HepG2 (cell line): ENCODE data around the gene SERAC1. TPM values are rescaled to one million over a fixed set of nuclear protein-coding genes. Genes with fewer than 3 reads are reported as not detected.
A peak's percentile ranks its signal among the peaks of the same experiment; 100 is the strongest.

Experiments used
- ATAC-seq: fragments of 200-7000 bp; cut with Tn5 transposase; 3 replicates; pipeline ENCODE4 v1.9.1; 2020; ENCODE audit warnings: mild to moderate bottlenecking, moderate library complexity
- BruUV-seq: library from RNA; stranded (reverse); fragments of 400-500 nt; replicated peaks from 2 replicates; lab custom pipeline; 2021; lab: Mats Ljungman, UMichigan
- CTCF ChIA-PET: fragments of 300-600 bp; formaldehyde crosslinking; extraction: SDS; loops from one replicate; lab custom pipeline; 2021; ENCODE audit warnings: low total read pairs, inconsistent platforms, low intra/inter-chr PET ratio; lab: Yijun Ruan, JAX
- POLR2A ChIA-PET: fragments of 350-600 bp; sonication (Branson Sonifier 250); formaldehyde crosslinking; loops from one replicate; lab custom pipeline; 2020; ENCODE audit warnings: antibody characterized with exemption, inconsistent platforms; lab: Yijun Ruan, JAX
- DNase-seq: peaks from one replicate; pipeline ENCODE4 v3.0.0-alpha.2; 2015; ENCODE audit warnings: low spot score
- FAIRE-seq: peaks from 3 replicates; lab custom pipeline; 2011; peaks lifted over from hg19 to GRCh38; lab: Jason Lieb, UNC
- H2AFZ ChIP-seq: one replicate; pipeline ENCODE4 v1.6.1; 2011; ENCODE audit warnings: low read length, inconsistent platforms
- H3K27ac ChIP-seq: fragments of 300-600 bp; 3 replicates; pipeline ENCODE4 v1.8.0; 2011; ENCODE audit warnings: mixed run types, mild to moderate bottlenecking, mixed read lengths, low read length, inconsistent platforms; ENCODE audit not compliant: insufficient read depth; ENCODE audit errors: extremely low read length
- H3K27me3 ChIP-seq, 2 experiments: fragments of 200-600 bp in 1 of 2; 2 replicates in 1 of 2; 3 replicates in 1 of 2; pipeline versions ENCODE4 v1.6.0 to v1.8.0; 2011; ENCODE audit warnings: low read length in 2 of 2, mild to moderate bottlenecking in 2 of 2, moderate library complexity in 2 of 2, inconsistent platforms in 1 of 2; ENCODE audit not compliant: insufficient read depth in 2 of 2, control insufficient read depth in 1 of 2
- H3K36me3 ChIP-seq, 2 experiments: fragments of 200-600 bp in 1 of 2; replicated peaks in 1 of 2; 2 replicates in 1 of 2; 3 replicates in 1 of 2; pipeline versions ENCODE4 v1.5.1 to v1.8.0; 2011; ENCODE audit warnings: low read length in 2 of 2, inconsistent platforms in 1 of 2; ENCODE audit not compliant: insufficient read depth in 2 of 2, control insufficient read depth in 1 of 2
- H3K4me1 ChIP-seq: 2 replicates; pipeline ENCODE4 v1.5.1; 2012; ENCODE audit warnings: low read length, inconsistent platforms; ENCODE audit not compliant: insufficient read depth
- H3K4me2 ChIP-seq: 2 replicates; pipeline ENCODE4 v1.6.0; 2011; ENCODE audit warnings: low read depth, low read length, inconsistent platforms
- H3K4me3 ChIP-seq, 3 experiments: fragments of 200-600 bp in 1 of 3; sonication (generic), shearing (Covaris generic) in 1 of 3; replicated peaks in 1 of 3; 2 replicates each; pipeline ENCODE4 v1.5.1; 2011 to 2016; ENCODE audit warnings: low read length in 3 of 3, inconsistent platforms in 2 of 3, low read depth in 2 of 3, mild to moderate bottlenecking in 2 of 3, control low read depth in 1 of 3, mixed read lengths in 1 of 3; ENCODE audit not compliant: insufficient read depth in 1 of 3
- H3K79me2 ChIP-seq: one replicate; pipeline ENCODE4 v1.6.1; 2011; ENCODE audit warnings: low read length, inconsistent platforms; ENCODE audit not compliant: insufficient read depth
- H3K9ac ChIP-seq: 2 replicates; pipeline ENCODE4 v1.6.0; 2011; ENCODE audit warnings: mild to moderate bottlenecking, low read depth, low read length, inconsistent platforms; ENCODE audit not compliant: insufficient read depth
- H3K9me3 ChIP-seq: 2 replicates; pipeline ENCODE4 v1.5.1; 2012; ENCODE audit warnings: mild to moderate bottlenecking, low read length
- H4K20me1 ChIP-seq: 2 replicates; pipeline ENCODE4 v1.6.0; 2011; ENCODE audit warnings: inconsistent platforms, mild to moderate bottlenecking, low read length, moderate library complexity; ENCODE audit not compliant: insufficient read depth
- ATAD3A ChIP-seq: sonication (generic); formaldehyde crosslinking; IDR thresholded peaks from 2 replicates; pipeline ENCODE4 v1.4.0; 2020; ENCODE audit warnings: missing genetic modification reagents
- CHCHD3 ChIP-seq: sonication (generic); formaldehyde crosslinking; IDR thresholded peaks from 2 replicates; pipeline ENCODE4 v1.8.0; 2022; ENCODE audit warnings: mild to moderate bottlenecking, missing genetic modification reagents, moderate library complexity
- ERF ChIP-seq: IDR thresholded peaks from 2 replicates; pipeline ENCODE4 v1.6.1; 2018; ENCODE audit warnings: missing biosample characterization, missing genetic modification reagents
- FOSL1 ChIP-seq: sonication (generic); formaldehyde crosslinking; IDR thresholded peaks from 2 replicates; pipeline ENCODE4 v1.9.0; 2021; ENCODE audit warnings: missing genetic modification reagents, borderline replicate concordance
- HNF4A ChIP-seq: sonication (generic); formaldehyde crosslinking; IDR thresholded peaks from 2 replicates; pipeline ENCODE4 v1.4.0; 2020; ENCODE audit warnings: missing genetic modification reagents
- KLF12 ChIP-seq: sonication (generic); formaldehyde crosslinking; IDR thresholded peaks from 2 replicates; pipeline ENCODE4 v1.4.0; 2020; ENCODE audit warnings: missing genetic modification reagents, borderline replicate concordance
- MEF2D ChIP-seq: sonication (generic); formaldehyde crosslinking; IDR thresholded peaks from 2 replicates; pipeline ENCODE4 v1.5.1; 2020; ENCODE audit warnings: mild to moderate bottlenecking, missing genetic modification reagents
- NRL ChIP-seq: sonication (generic); formaldehyde crosslinking; IDR thresholded peaks from 2 replicates; pipeline ENCODE4 v1.5.0; 2020; ENCODE audit warnings: missing genetic modification reagents, mild to moderate bottlenecking, moderate library complexity, borderline replicate concordance
- PBX2 ChIP-seq: IDR thresholded peaks from 2 replicates; pipeline ENCODE4 v1.6.1; 2016; ENCODE audit warnings: control low read depth
- ZBTB37 ChIP-seq: sonication (generic); formaldehyde crosslinking; IDR thresholded peaks from 2 replicates; pipeline ENCODE4 v1.4.0; 2020; ENCODE audit warnings: mild to moderate bottlenecking, missing genetic modification reagents
- ZEB1 ChIP-seq: IDR thresholded peaks from 2 replicates; pipeline ENCODE4 v1.6.1; 2012; ENCODE audit warnings: mild to moderate bottlenecking, low read depth, inconsistent platforms; ENCODE audit not compliant: insufficient replicate concordance
- ZNF274 ChIP-seq: sonication (generic); formaldehyde crosslinking; IDR thresholded peaks from 2 replicates; pipeline ENCODE4 v1.5.1; 2020; ENCODE audit warnings: mild to moderate bottlenecking, missing genetic modification reagents
- ZNF326 ChIP-seq: sonication (generic); formaldehyde crosslinking; IDR thresholded peaks from 2 replicates; pipeline ENCODE4 v1.4.0; 2020; ENCODE audit warnings: missing genetic modification reagents, borderline replicate concordance
- ZNF570 ChIP-seq: sonication (generic); formaldehyde crosslinking; IDR thresholded peaks from 2 replicates; pipeline ENCODE4 v1.4.0; 2020; ENCODE audit warnings: mild to moderate bottlenecking, missing genetic modification reagents, borderline replicate concordance
- ZNF678 ChIP-seq: sonication (generic); formaldehyde crosslinking; IDR thresholded peaks from 2 replicates; pipeline ENCODE4 v1.4.0; 2020; ENCODE audit warnings: mild to moderate bottlenecking, missing genetic modification reagents
- ZNF7 ChIP-seq: IDR thresholded peaks from 2 replicates; pipeline ENCODE4 v1.6.1; 2016; ENCODE audit warnings: missing biosample characterization, missing genetic modification reagents
- WGBS: methylation state at CpG from one replicate; pipeline ENCODE4 v1.1.6; 2017; ENCODE audit warnings: low lambda C conversion rate; 5-methylcytosine and 5-hydroxymethylcytosine counted together
- in situ Hi-C: cut with HindIII; loops from 2 replicates; pipeline ENCODE4 v1.10.0; 2017; ENCODE audit warnings: low pct_unique_long_range_greater_than_20kb; ENCODE audit not compliant: extremely low pct_ligation_motif_present
- intact Hi-C: fragments of 100-400 bp; cut with micrococcal nuclease; formaldehyde crosslinking; loops from one replicate; pipeline ENCODE4 v1.10.0; 2022; ENCODE audit not compliant: unreplicated experiment
- polyA plus RNA-seq, 8 experiments: library from polyadenylated mRNA; depleted of rRNA in 3 of 8; stranded (reverse) in 7 of 8; unstranded in 1 of 8; fragments of >200 nt; fragmentation: Illumina TruSeq in 4 of 8; extraction: Trizol in 4 of 8; gene quantifications; 2 replicates each; pipeline versions ENCODE4 v1.2.1 to v1.2.3, GENCODE V29; 2011 to 2016; ENCODE audit warnings: low read depth in 4 of 8, missing spikeins in 1 of 8, mixed read lengths in 1 of 8; ENCODE audit not compliant: insufficient read depth in 1 of 8
- total RNA-seq, 5 experiments: library from RNA; depleted of rRNA; stranded (reverse); fragments of >200 nt; fragmentation: Illumina TruSeq; extraction: Trizol; gene quantifications; 2 replicates each; pipeline ENCODE4 v1.2.3, GENCODE V29; 2016; ENCODE audit warnings: low read depth in 1 of 5
- TF ChIP-seq, protein P1 (sequence below): IDR thresholded peaks from 2 replicates; pipeline ENCODE4 v1.6.1; 2016; ENCODE audit warnings: low read depth, control low read depth
- TF ChIP-seq, protein P2 (sequence below): sonication (generic); formaldehyde crosslinking; IDR thresholded peaks from 2 replicates; pipeline ENCODE4 v1.9.0; 2021; ENCODE audit warnings: missing genetic modification reagents, mild to moderate bottlenecking, borderline replicate concordance

The SERAC1 gene
- total and polyA plus RNA-seq, 2 of the 13 experiments (the other 11 are each of a cell fraction or from before 2014, with no cell fraction given) = 4.5 to 8.1 TPM

- TF ChIP-seq PBX2 (CRISPR knock-in tag) (no peak), CHCHD3 (0 out of 2 replicates have a peak, but pooled peaks have one; percentile 57), NRL (CRISPR knock-in tag) (no peak), ERF (no peak), HNF4A (no peak), FOSL1 (CRISPR knock-in tag) (no peak), ZNF678 (CRISPR knock-in tag) (no peak), ZNF326 (CRISPR knock-in tag) (no peak), ZNF570 (CRISPR knock-in tag) (no peak), ATAD3A (no peak)
Measured at GRCh38 chr6:158071121-158072082, 96.7 kb downstream of the SERAC1 start (continued).

DNA sequence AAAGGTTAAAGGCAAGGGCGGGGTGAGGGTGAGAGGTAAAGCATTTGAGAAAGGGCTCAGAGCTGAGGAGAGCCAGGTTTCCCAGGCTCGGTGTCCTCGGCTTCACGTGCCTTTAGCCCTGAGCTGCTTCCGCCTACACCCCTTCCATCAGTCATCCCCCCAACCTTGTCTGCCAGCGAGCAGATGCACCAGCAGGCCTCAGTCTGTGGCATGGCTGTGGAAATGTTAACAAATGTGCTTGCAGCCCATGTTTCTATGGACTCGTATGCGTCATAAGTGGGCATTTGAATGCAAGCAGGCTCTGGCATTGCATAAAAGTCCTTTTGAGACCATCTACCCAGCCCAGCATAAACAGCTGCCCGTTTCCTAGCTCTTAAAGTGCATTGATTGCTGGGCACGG lies 97.5 kb downstream of the SERAC1 start:
- no peak for DNase-seq
- Histone ChIP-seq H3K79me2 (no peaks in the 10 kb centered on the region), H3K9ac (no peak overlapping the region), H2AFZ (no peak overlapping the region), H3K4me3 (no peak overlapping the region), H3K9me3 (no peaks in the 10 kb centered on the region), H3K27me3 (no peaks in the 10 kb centered on the region), H3K27ac (no peak overlapping the region), H3K36me3 (peaks cover 49 to 82% of the 10 kb centered on the region in 2 experiments), H3K4me1 (peaks cover 37% of the 10 kb centered on the region), H3K4me2 (no peak overlapping the region), H4K20me1 (no peaks in the 10 kb centered on the region)
- in situ Hi-C loops (loop anchor here (5.0 kb wide), 1 partner anchor 88 kb away; the partner anchor contains the start of gene SYNJ2), intact Hi-C loops (loop anchor here (10.0 kb wide), 1 partner anchor 116 kb away; no protein-coding TSS in a partner anchor)
- no peak for FAIRE-seq
- ChIA-PET CTCF (no interaction called here), POLR2A (interaction anchor here (1.1 to 3.1 kb wide), 6 partner anchors 10 to 116 kb away, joined by 3 to 16 read pairs (median 7); partner anchors contain the start of gene SYNJ2)
- no TSS peak for BruUV-seq
- 99% methylated on average over 10 of the region's 10 CpGs for WGBS
- no peak for ATAC-seq
- TF ChIP-seq MEF2D (no peak), ZNF7 (CRISPR knock-in tag) (no peak), KLF12 (CRISPR knock-in tag) (no peak), ZEB1 (no peak), ZBTB37 (no peak), ZNF274 (CRISPR knock-in tag) (no peak)
- TF ChIP-seq, protein P1, sequence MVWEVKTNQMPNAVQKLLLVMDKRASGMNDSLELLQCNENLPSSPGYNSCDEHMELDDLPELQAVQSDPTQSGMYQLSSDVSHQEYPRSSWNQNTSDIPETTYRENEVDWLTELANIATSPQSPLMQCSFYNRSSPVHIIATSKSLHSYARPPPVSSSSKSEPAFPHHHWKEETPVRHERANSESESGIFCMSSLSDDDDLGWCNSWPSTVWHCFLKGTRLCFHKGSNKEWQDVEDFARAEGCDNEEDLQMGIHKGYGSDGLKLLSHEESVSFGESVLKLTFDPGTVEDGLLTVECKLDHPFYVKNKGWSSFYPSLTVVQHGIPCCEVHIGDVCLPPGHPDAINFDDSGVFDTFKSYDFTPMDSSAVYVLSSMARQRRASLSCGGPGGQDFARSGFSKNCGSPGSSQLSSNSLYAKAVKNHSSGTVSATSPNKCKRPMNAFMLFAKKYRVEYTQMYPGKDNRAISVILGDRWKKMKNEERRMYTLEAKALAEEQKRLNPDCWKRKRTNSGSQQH (CRISPR knock-in tag) = no peak
- TF ChIP-seq, protein P2, sequence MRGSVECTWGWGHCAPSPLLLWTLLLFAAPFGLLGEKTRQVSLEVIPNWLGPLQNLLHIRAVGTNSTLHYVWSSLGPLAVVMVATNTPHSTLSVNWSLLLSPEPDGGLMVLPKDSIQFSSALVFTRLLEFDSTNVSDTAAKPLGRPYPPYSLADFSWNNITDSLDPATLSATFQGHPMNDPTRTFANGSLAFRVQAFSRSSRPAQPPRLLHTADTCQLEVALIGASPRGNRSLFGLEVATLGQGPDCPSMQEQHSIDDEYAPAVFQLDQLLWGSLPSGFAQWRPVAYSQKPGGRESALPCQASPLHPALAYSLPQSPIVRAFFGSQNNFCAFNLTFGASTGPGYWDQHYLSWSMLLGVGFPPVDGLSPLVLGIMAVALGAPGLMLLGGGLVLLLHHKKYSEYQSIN (CRISPR knock-in tag) = no peak
